SHP77 treated with DMSO at 0.1 percent for 48 hours (cell line): ENCODE measurements around the gene SLF1.

ENCODE experiments used
- DNase-seq: peaks from one replicate; lab custom pipeline; 2025; lab: John Stamatoyannopoulos, UW

The SLF1 gene

DNA sequence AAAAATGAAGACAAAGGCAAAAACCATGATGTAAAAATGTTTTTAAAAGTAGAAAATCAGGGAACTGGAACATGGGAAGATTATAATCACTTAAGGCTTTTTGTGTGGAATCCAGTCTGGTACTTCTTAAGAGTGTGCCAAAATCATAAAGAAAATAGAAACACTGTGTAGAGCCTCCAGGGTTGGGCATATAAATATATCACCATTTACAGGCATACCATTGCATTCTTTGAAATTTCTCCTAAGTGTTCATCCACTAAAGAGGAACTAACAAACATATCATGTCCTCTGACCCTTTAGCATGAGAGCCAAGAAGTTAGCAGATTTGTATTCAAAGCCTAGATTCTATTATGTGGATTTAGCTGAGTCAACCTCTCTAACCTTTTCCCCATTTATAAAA, 93.3 kb downstream of the SLF1 start:
- DNase-seq: no peak

DNA sequence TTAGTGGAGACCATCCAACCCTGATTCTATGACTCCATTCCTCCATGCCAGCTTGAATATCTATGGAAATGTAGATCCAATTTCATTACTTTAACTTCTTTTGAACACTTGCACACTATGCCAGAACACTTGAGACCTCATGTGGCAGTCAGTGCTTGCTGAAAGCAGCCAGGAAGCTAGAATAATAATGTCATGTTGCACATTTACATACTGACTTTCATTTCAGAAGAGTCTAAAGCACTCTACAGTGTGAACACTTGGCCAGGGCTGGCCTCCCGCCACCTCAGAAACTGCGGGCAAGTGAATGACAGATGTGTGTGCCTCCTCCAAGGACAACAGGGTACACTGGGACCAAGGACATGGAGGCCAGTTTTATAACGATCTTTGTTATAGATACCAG, 97.3 kb downstream of the SLF1 start:
- DNase-seq: no peak

DNA sequence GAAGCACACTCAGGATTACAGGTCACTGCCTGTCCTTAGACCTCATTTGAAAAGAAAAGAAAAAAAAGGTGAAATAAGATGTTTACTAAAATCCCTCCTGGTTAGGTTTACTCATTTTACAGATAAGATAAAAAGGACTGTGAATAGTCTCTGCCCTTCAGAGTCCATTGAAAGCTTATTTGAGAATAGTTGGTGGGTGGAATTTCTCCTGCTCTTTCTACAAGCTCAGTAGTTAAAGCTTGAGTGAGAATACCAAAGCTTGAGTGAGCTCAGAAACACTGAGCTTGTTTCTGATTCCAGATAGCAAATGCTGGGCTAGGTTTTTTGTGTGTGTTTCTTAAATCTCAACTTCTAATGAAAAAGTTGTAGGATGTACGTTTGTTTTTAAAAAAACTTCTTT, 106.7 kb downstream of the SLF1 start:
- DNase-seq: no peak

DNA sequence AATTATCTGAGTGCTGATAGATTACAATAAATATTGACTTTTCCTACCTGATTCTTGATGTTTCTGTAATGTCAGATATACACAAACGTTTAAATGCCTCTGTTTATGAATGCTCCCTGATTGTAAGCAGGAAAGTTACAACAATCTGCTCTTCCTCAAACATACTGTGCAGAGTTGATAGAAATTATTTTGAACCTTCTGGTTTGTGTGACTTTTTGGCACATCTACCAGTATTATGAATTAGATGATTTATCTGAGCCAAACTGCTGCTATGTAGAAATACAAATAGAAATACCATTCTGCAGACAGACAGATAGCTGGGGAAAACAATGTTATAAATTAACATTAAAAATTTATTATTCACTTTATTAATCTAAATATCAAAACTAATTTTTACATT, 113.0 kb downstream of the SLF1 start:
- no peak for DNase-seq

DNA sequence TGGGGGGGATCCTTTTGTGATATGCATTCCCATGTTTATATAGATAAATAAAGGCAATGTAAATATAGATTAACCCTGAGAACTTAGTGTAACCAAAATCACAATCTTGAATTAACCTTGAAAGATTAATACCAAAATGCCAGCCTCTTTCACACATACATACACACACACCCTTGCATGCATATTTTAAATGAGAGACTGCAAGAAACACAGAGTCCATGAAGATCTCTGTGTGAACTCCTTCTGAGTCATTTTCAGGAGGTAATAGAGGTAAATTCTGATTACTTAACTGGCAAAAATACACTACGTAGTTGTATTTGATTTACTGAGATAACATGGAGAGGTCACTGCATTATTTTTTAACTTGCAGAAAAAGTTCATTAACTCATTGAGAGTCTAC, 118.0 kb downstream of the SLF1 start:
- DNase-seq: no peak

DNA sequence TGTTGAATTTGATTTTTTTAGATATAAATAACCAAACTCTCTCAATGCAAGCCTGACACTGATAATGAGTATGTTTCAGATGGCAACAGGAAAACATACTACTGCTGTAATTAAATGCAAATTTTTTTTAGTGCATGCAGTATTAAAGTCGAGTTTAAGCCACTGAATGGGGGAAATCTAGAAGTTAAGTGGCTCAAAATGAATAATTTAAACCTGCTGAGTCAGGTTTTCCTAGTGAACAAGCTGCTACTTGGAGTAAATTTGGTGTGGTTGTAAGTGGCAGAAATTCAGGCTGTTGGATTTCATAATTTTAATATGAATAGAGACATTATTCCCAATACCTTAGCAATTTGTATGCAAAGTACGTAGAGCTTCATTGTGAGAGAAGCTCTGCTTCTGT, 121.8 kb downstream of the SLF1 start:
- no peak for DNase-seq

DNA sequence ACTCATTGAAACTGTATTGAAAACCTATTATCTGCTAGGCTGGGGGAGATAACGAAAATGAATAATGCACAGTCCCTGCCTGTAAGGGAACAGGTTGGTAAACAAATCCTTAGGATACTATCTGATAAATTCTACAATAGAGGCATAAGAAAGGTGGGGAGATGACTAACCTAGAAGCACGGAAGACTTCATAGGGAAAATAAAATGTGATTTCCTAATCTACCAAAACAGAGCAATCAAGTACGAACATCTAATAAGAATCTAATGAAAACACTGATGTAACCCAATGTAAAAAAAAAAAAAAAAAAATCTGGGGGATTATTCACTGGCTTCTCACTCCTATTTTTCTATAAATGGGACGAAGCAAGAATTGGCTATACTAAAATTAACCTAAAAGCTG, 124.4 kb downstream of the SLF1 start:
- no peak for DNase-seq

DNA sequence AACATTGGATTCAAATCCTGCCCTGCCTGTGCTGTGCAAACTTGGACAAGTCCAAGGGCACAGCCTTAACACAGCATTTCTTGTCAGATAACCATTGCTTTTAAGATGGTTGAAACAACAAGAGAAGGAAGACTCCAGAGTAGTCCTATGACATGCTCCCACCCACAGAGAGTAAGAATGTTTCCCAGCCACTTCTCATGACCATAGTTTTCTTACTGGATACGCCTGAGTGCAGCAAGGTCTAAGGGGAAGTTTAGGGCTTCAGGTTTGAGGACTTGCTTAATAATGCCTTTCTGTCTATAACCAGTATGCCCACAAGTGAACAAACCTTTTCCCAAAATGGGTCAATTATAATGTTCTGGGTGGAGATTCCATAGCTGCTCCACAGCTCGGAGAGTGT, 126.4 kb downstream of the SLF1 start:
- no peak for DNase-seq

DNA sequence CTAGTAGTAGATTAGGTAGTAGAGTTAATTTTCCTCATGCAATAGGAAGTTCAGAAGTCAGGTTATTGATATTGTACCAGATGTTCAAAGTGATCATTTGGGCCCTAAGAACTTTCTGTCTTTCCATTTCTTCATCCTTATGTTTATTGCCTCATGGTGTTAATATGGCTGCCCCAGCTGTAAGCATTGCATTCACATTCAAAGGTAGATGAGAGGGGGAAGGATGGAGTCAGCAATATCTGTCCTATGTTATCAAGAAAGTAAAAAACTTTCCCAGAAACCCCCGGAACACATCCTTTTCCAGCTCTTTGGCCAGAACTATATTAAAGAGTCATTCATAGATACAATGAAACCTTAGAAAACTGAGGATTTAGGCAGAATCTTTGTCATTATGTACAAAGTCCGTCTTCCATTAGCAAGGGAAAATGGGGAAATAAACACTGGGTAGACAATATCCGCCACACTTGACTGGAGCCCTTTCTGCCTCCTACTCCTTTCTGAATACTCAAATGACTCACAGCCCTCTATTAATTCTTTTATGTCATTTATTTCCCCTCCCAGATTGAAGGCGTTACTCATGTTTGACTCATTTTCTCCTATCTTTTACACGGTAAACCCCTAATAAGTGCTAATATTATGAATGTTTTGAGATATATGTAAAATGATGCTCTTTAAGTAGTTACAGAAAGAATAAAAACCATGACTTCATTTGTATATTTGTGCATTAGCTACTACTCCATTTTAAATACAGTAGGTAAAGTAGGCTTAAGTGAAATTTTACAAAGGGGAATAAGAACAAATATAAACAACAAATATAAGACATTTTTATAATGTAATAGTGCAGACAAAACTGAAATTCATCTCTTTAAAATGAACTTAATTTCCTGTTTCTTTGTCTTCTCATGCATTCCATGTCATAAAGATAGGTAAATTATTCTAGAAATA, 127.6 kb downstream of the SLF1 start:
- no peak for DNase-seq

DNA sequence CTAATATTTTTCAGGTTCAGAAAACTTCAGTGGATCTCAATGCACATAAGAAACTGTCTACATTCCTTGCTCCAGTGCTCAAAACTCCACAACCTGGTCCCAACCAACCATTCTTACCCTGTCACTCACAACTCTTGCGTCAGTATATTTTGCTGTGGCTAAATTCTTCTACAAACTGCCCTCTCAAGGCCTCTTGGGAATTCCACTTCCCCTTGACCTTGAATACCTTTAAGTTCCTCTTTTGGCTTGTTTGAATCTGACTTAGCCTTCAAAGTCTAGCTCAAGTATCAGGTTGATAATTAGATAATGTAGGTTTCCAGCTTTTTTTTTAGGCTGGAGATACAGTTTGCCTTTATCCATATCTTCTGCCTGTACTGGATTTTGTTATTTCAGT, 128.3 kb downstream of the SLF1 start:
- DNase-seq: no peak
